K562 (cell line): ENCODE results near the gene PITPNM3. TPM values are rescaled to one million over a fixed set of nuclear protein-coding genes. Genes with fewer than 3 reads are reported as not detected.

Source experiments
- ATF4 ChIP-seq: fragments of 450-650 bp; formaldehyde crosslinking; IDR thresholded peaks from 2 replicates; pipeline ENCODE4 v1.4.0; 2022; ENCODE audit warnings: mild to moderate bottlenecking, moderate library complexity
- CHD2 ChIP-seq: IDR thresholded peaks from 2 replicates; pipeline ENCODE4 v1.6.1; 2011; ENCODE audit warnings: low read depth, low read length
- CREM ChIP-seq: IDR thresholded peaks from 2 replicates; pipeline ENCODE4 v1.6.1; 2014; ENCODE audit warnings: antibody characterized with exemption, low read depth
- CXXC5 ChIP-seq: fragments of 250-450 bp; sonication (Bioruptor Pico); IDR thresholded peaks from 2 replicates; pipeline ENCODE4 v1.8.0; 2022; ENCODE audit warnings: inconsistent platforms, mild to moderate bottlenecking, moderate library complexity
- ETS2 ChIP-seq: IDR thresholded peaks from 2 replicates; pipeline ENCODE4 v1.6.1; 2016; ENCODE audit warnings: borderline replicate concordance, missing genetic modification characterization, mild to moderate bottlenecking, moderate library complexity, missing compliant biosample characterization; ENCODE audit not compliant: poor library complexity, severe bottlenecking
- GTF2E2 ChIP-seq: fragments of 200-800 bp; sonication (Bioruptor generic); IDR thresholded peaks from 2 replicates; pipeline ENCODE4 v1.6.1; 2016; ENCODE audit warnings: missing genetic modification characterization, missing compliant biosample characterization
- HDAC8 ChIP-seq: fragments of 450-650 bp; IDR thresholded peaks from 2 replicates; pipeline ENCODE4 v1.6.1; 2016; ENCODE audit warnings: mild to moderate bottlenecking, missing genetic modification characterization, moderate library complexity, missing compliant biosample characterization
- HMBOX1 ChIP-seq: sonication (generic); IDR thresholded peaks from 2 replicates; pipeline ENCODE4 v1.6.1; 2016
- MAZ ChIP-seq, 2 experiments: fragments of 450-650 bp in 1 of 2; sonication (generic) in 1 of 2; formaldehyde crosslinking; IDR thresholded peaks in 1 of 2; conservative IDR thresholded peaks in 1 of 2; 2 replicates each; pipeline versions ENCODE4 v1.4.0 to v1.5.0; 2020; ENCODE audit warnings: mild to moderate bottlenecking in 1 of 2, missing genetic modification reagents in 1 of 2
- MEIS2 ChIP-seq: fragments of 450-650 bp; IDR thresholded peaks from 2 replicates; pipeline ENCODE4 v1.6.1; 2014; ENCODE audit warnings: mild to moderate bottlenecking; ENCODE audit not compliant: partially characterized antibody
- PHF21A ChIP-seq: fragments of 450-650 bp; IDR thresholded peaks from 2 replicates; pipeline ENCODE4 v1.6.1; 2017; ENCODE audit warnings: low read depth, borderline replicate concordance
- RAD51 ChIP-seq: fragments of 450-650 bp; IDR thresholded peaks from 2 replicates; pipeline ENCODE4 v1.7.1; 2016; ENCODE audit warnings: low read depth, mild to moderate bottlenecking, borderline replicate concordance
- SIRT6 ChIP-seq: IDR thresholded peaks from one replicate; pipeline ENCODE4 v1.6.1; 2012; ENCODE audit warnings: low read depth, mild to moderate bottlenecking, control low read depth, inconsistent platforms, low read length, moderate library complexity
- SOX6 ChIP-seq: fragments of 450-650 bp; IDR thresholded peaks from 2 replicates; pipeline ENCODE4 v1.6.1; 2014; ENCODE audit warnings: mild to moderate bottlenecking
- SP2 ChIP-seq: IDR thresholded peaks from 2 replicates; pipeline ENCODE4 v1.6.1; 2011; ENCODE audit warnings: mild to moderate bottlenecking, low read depth, low read length, moderate library complexity; ENCODE audit not compliant: poor library complexity, severe bottlenecking; ENCODE audit errors: extremely low read depth
- ZBTB49 ChIP-seq: sonication (generic); formaldehyde crosslinking; IDR thresholded peaks from 2 replicates; pipeline ENCODE4 v1.8.0; 2022; ENCODE audit warnings: missing genetic modification reagents, mild to moderate bottlenecking, borderline replicate concordance
- ZFP36 ChIP-seq: fragments of 150-350 bp; IDR thresholded peaks from 2 replicates; pipeline ENCODE4 v1.6.1; 2018; ENCODE audit warnings: low read length, low read depth; ENCODE audit not compliant: partially characterized antibody
- ZNF551 ChIP-seq: fragments of 250-450 bp; sonication (Bioruptor Pico); IDR thresholded peaks from 2 replicates; pipeline ENCODE4 v1.5.0; 2021; ENCODE audit warnings: mild to moderate bottlenecking, moderate library complexity
- polyA plus RNA-seq, 8 experiments: library from polyadenylated mRNA; depleted of rRNA in 4 of 8; stranded (reverse) in 5 of 8; unstranded in 3 of 8; fragments of >200 nt; fragmentation: Nextera tagmentation in 2 of 8; fragmentation: Illumina TruSeq in 1 of 8; extraction: Ambion mirVana in 2 of 8; extraction: Trizol in 1 of 8; gene quantifications; 2 replicates each; pipeline versions ENCODE4 v1.2.1 to v1.2.3, GENCODE V29; 2011 to 2014; ENCODE audit warnings: inconsistent platforms in 1 of 8, missing spikeins in 1 of 8
- total RNA-seq, 7 experiments: library from RNA; depleted of rRNA in 6 of 7; stranded (reverse); fragments of >200 nt in 6 of 7; fragmentation: Illumina TruSeq in 2 of 7; extraction: Trizol in 2 of 7; gene quantifications; 2 replicates each; pipeline versions ENCODE4 v1.2.1 to v1.2.3, GENCODE V29; 2011 to 2021; ENCODE audit warnings: low replicate concordance in 1 of 7
- TF ChIP-seq, protein P1 (sequence below): fragments of 450-650 bp; formaldehyde crosslinking; IDR thresholded peaks from 2 replicates; pipeline ENCODE4 v1.4.0; 2022; ENCODE audit warnings: missing genetic modification characterization
- TF ChIP-seq, protein P2 (sequence below): fragments of 250-450 bp; sonication (Bioruptor Pico); IDR thresholded peaks from 2 replicates; pipeline ENCODE4 v1.8.0; 2022; ENCODE audit warnings: inconsistent platforms, mild to moderate bottlenecking, moderate library complexity, borderline replicate concordance

The PITPNM3 gene
- total and polyA plus RNA-seq, 9 of the 15 experiments (the other 6 are each of a cell fraction or from before 2014, with no cell fraction given), result 0.14 to 0.38 (median 0.22) TPM; not detected in 2

- TF ChIP-seq HMBOX1 (no peak), ATF4 (CRISPR knock-in tag) (no peak), CREM (peak; percentile 35), PHF21A (no peak), ZFP36 (no peak), SP2 (no peak), ETS2 (no peak), CHD2 (no peak), HDAC8 (tag) (no peak), ZNF551 (CRISPR knock-in tag) (no peak), SOX6 (no peak), CXXC5 (CRISPR knock-in tag) (peak; percentile 20; the same call in 1 of the 2 replicates), SIRT6 (no peak), MAZ (CRISPR knock-in tag; conservative IDR thresholded peaks at IDR 0.05 in 1 of 2, IDR thresholded peaks at IDR 0.05 in 1 of 2) (no peak), GTF2E2 (tag) (no peak), MEIS2 (peak; percentile 82), ZBTB49 (CRISPR knock-in tag) (no peak), RAD51 (0 out of 2 replicates have a peak, but pooled peaks have one; percentile 13)
- TF ChIP-seq, protein P1, sequence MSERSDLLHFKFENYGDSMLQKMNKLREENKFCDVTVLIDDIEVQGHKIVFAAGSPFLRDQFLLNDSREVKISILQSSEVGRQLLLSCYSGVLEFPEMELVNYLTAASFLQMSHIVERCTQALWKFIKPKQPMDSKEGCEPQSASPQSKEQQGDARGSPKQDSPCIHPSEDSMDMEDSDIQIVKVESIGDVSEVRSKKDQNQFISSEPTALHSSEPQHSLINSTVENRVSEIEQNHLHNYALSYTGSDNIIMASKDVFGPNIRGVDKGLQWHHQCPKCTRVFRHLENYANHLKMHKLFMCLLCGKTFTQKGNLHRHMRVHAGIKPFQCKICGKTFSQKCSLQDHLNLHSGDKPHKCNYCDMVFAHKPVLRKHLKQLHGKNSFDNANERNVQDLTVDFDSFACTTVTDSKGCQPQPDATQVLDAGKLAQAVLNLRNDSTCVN (CRISPR knock-in tag), result no peak
- TF ChIP-seq, protein P2, sequence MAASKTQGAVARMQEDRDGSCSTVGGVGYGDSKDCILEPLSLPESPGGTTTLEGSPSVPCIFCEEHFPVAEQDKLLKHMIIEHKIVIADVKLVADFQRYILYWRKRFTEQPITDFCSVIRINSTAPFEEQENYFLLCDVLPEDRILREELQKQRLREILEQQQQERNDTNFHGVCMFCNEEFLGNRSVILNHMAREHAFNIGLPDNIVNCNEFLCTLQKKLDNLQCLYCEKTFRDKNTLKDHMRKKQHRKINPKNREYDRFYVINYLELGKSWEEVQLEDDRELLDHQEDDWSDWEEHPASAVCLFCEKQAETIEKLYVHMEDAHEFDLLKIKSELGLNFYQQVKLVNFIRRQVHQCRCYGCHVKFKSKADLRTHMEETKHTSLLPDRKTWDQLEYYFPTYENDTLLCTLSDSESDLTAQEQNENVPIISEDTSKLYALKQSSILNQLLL (CRISPR knock-in tag), result no peak
Observed at GRCh38 chr17:6421700-6422604, 134.4 kb downstream of the PITPNM3 start (continued).
